Esophagus muscularis mucosa (tissue), 4 donors: ENCODE data around the gene TMEM175. TPM values are rescaled to one million over a fixed set of nuclear protein-coding genes. Genes with fewer than 3 reads are reported as not detected.

Source experiments
- DNase-seq: peaks from one replicate; pipeline ENCODE4 v3.0.0-alpha.2; 2017; ENCODE audit errors: extremely low spot score
- H3K27ac ChIP-seq, 4 donors: fragments of 200-600 bp; sonication (generic); replicated peaks in 1 of 4; 1 replicate in 3 of 4; 2 replicates in 1 of 4; pipeline ENCODE4 v1.5.1; 2016 to 2019; ENCODE audit warnings: mild to moderate bottlenecking in 1 of 4
- H3K27me3 ChIP-seq, 4 donors: fragments of 200-600 bp; sonication (generic); one replicate each; pipeline versions ENCODE4 v1.5.1 to v1.6.0; 2016 to 2019
- H3K36me3 ChIP-seq, 4 donors: fragments of 200-600 bp; sonication (generic); one replicate each; pipeline ENCODE4 v1.5.1; 2016 to 2019
- H3K4me1 ChIP-seq, 4 donors: fragments of 200-600 bp; sonication (generic); one replicate each; pipeline ENCODE4 v1.5.1; 2016 to 2019
- H3K4me3 ChIP-seq, 4 donors: fragments of 200-600 bp; sonication (generic); 1 replicate in 2 of 4; 2 replicates in 2 of 4; pipeline ENCODE4 v1.5.1; 2016 to 2019; ENCODE audit warnings: mild to moderate bottlenecking in 4 of 4, moderate library complexity in 1 of 4
- H3K9me3 ChIP-seq, 4 donors: fragments of 200-600 bp; sonication (generic); 1 replicate in 3 of 4; 2 replicates in 1 of 4; pipeline ENCODE4 v1.5.1; 2016 to 2019
- CTCF ChIP-seq, 3 experiments: fragments of 200-600 bp in 2 of 3; fragments of 450-650 bp in 1 of 3; sonication (generic) in 2 of 3; IDR thresholded peaks; one replicate each; pipeline ENCODE4 v1.5.1; 2017 to 2019; ENCODE audit warnings: antibody characterized with exemption in 3 of 3, mild to moderate bottlenecking in 2 of 3, moderate library complexity in 1 of 3
- EP300 ChIP-seq: sonication (generic); formaldehyde crosslinking; IDR thresholded peaks from one replicate; pipeline ENCODE4 v1.6.1; 2017; ENCODE audit warnings: antibody characterized with exemption
- POLR2A ChIP-seq: fragments of 450-650 bp; IDR thresholded peaks from one replicate; pipeline ENCODE4 v1.6.1; 2017; ENCODE audit warnings: antibody characterized with exemption, moderate library complexity, mild to moderate bottlenecking, low read depth
- POLR2AphosphoS5 ChIP-seq, 2 donors: sonication (generic); formaldehyde crosslinking; IDR thresholded peaks; one replicate each; pipeline ENCODE4 v1.6.1; 2017; ENCODE audit warnings: antibody characterized with exemption in 2 of 2
- WGBS: methylation state at CpG from one replicate; pipeline ENCODE4 v1.1.5; 2018; 5-methylcytosine and 5-hydroxymethylcytosine counted together
- intact Hi-C: fragments of 100-400 bp; cut with DNase I; formaldehyde crosslinking; loops from one replicate; pipeline ENCODE4 v1.15.1; 2023
- total RNA-seq, 4 donors: library from RNA; depleted of rRNA; stranded (reverse); fragments of >200 nt; gene quantifications; one replicate each; pipeline versions ENCODE4 v1.1.0 to v1.2.1, GENCODE V29; 2016

The TMEM175 gene
- total RNA-seq, 4 donors from 2014 or later, result 17.6 to 39.5 (median 20.0) TPM

DNA sequence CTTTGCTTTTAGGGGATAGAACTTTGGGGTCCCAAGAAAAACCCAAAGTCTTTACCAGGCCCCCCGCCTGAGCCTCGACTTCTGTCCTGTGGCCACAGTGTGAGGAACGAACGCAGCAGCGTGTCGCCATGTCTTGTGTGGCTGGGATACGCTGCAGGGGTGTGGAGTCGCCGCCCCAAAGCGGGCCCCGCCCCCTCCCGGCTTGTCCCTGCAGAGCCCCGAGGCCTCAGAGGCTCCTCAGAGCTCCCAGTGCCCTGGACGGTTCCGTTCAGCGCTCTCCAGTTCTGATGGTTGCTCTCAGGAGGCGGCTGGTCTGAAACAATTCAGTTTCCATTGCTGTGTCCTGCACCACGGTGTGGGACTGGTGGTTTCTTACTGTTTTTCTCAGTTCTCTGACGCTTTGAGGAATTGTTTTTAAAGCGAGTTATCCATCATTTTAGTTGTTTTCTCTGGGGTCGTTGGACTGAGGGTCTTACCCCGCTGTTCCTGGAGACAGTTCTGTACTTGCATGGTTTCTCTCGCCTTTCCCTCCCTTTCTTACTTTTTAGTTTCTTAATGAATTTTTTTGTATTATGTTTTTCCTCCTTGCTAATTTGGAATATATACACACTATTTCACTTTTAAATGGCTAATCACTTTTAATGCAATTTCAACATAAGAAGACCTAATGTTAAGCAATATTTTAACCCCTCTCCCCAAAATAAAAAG is 53.0 kb downstream of the TMEM175 start:
- Histone ChIP-seq H3K27ac (no peak overlapping the region), H3K4me3 (peak overlapping the region in 2 of 4 donors; percentile 11 to 36), H3K27me3 (no peaks in the 10 kb centered on the region), H3K4me1 (peaks cover 24 to 34% (median 28%) of the 10 kb centered on the region in 4 donors), H3K9me3 (no peaks in the 10 kb centered on the region), H3K36me3 (peaks cover 0 to 13% (median 8%) of the 10 kb centered on the region in 4 donors)
- DNase-seq, result no peak
- 69% methylated on average over 13 of the region's 23 CpGs for WGBS
- intact Hi-C loops, result no loop called here
- TF ChIP-seq POLR2A (no peak), CTCF (IDR thresholded peaks at IDR 0.05) (no peak), EP300 (no peak), POLR2AphosphoS5 (IDR thresholded peaks at IDR 0.05) (no peak)

- Histone ChIP-seq H3K4me3 (peak overlapping the region; percentile 64 to 89 (median 78)), H3K4me1 (peaks cover 24 to 34% (median 28%) of the 10 kb centered on the region in 4 donors), H3K36me3 (peaks cover 0 to 24% (median 15%) of the 10 kb centered on the region in 4 donors), H3K27ac (peak overlapping the region; percentile 42 to 69 (median 54)), H3K9me3 (no peaks in the 10 kb centered on the region), H3K27me3 (no peaks in the 10 kb centered on the region)
- intact Hi-C loops, result no loop called here
- TF ChIP-seq CTCF (IDR thresholded peaks at IDR 0.05) (no peak), EP300 (no peak), POLR2A (no peak), POLR2AphosphoS5 (IDR thresholded peaks at IDR 0.05) (no peak)
- WGBS, result 5% methylated on average over 8 of the region's 14 CpGs
- DNase-seq, result no peak
Measured at GRCh38 chr4:986428-986878, 54.2 kb downstream of the TMEM175 start.

- peak within 1 kb of the TSS; percentile 42 to 69 (median 54) for H3K27ac ChIP-seq
- peak; percentile 95 for DNase-seq
- peak within 1 kb of the TSS; percentile 64 to 89 (median 78) for H3K4me3 ChIP-seq
- peaks cover 24 to 34% (median 29%) of the 10 kb centered on the region in 4 donors for H3K4me1 ChIP-seq
- no CpG with 5 or more reads among the region's 69 CpGs for WGBS
- H3K9me3 ChIP-seq, result no peaks in the 10 kb centered on the region
- no peak for TF ChIP-seq POLR2A
- TF ChIP-seq POLR2AphosphoS5 (IDR thresholded peaks at IDR 0.05), result peak in 1 of 2 donors; percentile 53
- TF ChIP-seq EP300, result no peak
- peak; percentile 26 to 41 (median 37) for TF ChIP-seq CTCF (IDR thresholded peaks at IDR 0.05)
- H3K27me3 ChIP-seq, result no peaks in the 10 kb centered on the region
- peaks cover 0 to 30% (median 18%) of the 10 kb centered on the region in 4 donors for H3K36me3 ChIP-seq
- intact Hi-C loops, result no loop called here
Measured at GRCh38 chr4:986879-987623, 54.8 kb downstream of the TMEM175 start, which contains the start of gene IDUA. Gene IDUA (plus strand): TSS chr4:987044. CDS start chr4:987085, 41 bp downstream.

DNA sequence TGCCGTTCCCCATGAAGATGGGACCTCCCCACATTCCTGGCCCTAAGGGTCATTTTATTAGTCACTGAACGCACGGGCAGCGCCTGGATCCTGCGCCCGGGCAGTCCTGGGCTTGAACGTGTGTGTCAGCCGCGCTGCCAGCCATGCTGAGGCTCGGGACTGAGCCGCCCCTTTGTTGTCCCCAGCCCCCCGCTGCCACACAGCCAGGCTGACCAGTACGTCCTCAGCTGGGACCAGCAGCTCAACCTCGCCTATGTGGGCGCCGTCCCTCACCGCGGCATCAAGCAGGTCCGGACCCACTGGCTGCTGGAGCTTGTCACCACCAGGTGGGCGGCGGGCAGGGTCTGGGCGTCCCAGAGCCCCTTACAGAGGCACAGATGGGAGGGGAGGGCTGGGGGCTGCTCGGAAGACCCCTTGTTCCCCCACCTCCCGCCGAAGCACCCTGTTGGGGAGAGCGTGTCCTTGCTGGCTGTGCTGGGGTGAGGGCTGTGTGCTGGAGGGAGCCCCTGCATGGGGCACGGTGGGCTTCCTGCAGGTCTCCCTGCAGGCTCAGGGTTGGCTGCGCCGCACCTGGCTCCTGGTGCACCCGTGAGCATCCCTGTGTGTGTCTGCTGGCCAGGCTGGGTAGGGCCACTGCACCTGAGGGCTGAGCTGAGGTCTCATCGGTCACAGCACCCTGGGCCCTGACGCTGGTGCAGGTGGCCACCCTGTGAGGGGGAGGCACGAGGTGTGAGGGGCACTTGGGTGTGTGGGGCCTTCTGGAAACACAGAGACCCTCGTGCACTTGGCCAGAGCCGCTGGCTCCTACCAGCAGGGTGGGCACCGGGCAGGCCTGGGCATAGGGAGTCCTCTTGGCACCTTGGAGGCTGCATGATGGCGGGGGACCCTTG is 55.6 kb downstream of the TMEM175 start:
- Histone ChIP-seq H3K4me3 (peak overlapping the region; percentile 64 to 89 (median 78)), H3K27ac (peak overlapping the region in 3 of 4 donors; percentile 42 to 69 (median 50)), H3K4me1 (peaks cover 24 to 42% (median 30%) of the 10 kb centered on the region in 4 donors), H3K27me3 (no peaks in the 10 kb centered on the region), H3K36me3 (peaks cover 0 to 33% (median 19%) of the 10 kb centered on the region in 4 donors), H3K9me3 (no peaks in the 10 kb centered on the region)
- TF ChIP-seq EP300 (no peak), POLR2A (no peak), CTCF (IDR thresholded peaks at IDR 0.05) (no peak), POLR2AphosphoS5 (IDR thresholded peaks at IDR 0.05) (no peak)
- intact Hi-C loops, result no loop called here
- no peak for DNase-seq
- 79% methylated on average over 17 of the region's 37 CpGs for WGBS
